NK-92 treated with Interleukin-12 subunit alpha and Interleukin-12 subunit beta, amount 100 ng/mL, for 24 hours (cell line): ENCODE measurements around the gene ASCC1.
A peak's percentile ranks its signal among the peaks of the same experiment; 100 is the strongest.
"Not testable (repeated sequence)": the region's sequence is repeated elsewhere in the genome, so short reads cannot be mapped to it uniquely, and the experiment has no call there.

Experiments
- DNase-seq: peaks from one replicate; lab custom pipeline; 2025; lab: John Stamatoyannopoulos, UW

The ASCC1 gene

DNA sequence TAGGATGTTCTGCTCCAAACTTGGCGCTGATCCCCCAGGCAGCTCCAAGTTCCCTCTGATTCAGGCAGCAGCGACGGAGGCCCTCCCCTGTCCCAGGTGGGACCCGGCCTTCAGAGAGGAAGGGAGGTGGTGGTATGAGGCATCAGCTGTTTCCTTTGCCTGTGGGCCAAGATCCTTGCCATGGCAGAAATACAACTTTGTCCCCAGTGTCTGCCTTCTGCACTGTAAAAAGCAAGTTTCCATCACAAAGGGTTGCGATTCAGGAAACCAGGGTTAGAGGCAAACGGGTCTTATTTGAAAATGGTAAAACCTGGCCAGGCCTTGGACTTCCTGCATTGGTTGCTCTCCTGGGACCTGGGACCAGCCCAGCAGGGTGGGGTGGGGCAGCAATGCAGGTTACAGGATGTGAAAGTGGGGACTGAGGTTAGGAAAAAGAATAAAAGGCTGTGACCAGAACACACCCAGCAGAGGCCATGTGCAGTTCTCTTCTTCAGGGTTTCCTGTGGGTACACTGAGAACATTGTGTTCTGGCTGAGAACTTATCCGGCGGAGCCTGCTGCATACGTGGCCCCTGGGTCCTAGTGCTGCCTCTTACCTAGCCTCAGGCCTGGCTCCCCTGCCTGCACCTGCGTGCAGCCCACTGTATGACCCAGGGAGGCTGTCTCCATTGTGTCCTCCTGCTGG, 32.5 kb upstream of the ASCC1 start:
- DNase-seq, result peak; percentile 87

DNA sequence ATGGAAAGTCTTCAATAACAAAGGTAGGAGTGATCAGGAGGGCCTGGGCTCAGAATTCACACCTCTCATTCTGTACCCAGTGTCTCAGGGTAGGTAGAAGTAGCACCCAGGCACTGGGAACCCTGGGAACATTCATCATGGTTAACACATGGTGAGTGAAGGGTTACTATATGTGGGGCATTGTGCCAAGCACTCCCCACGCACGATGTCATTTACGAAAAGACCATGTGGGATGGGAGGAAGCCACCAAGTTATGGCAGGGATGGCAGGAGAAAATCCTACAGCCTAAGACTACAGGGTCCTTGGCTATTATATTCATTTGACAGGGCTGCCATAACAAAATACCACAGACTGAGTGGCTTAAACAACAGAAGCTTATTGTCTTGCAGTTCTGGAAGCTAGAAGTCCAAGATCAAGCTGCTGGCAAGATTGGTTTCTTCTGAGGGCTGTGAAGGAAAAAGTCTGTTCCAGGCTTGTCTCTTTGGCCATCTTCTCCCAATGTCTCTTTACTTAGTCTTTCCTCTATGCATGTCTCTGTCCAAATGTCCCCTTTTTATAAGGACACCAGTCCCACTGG, 30.0 kb upstream of the ASCC1 start:
- no peak for DNase-seq

DNA sequence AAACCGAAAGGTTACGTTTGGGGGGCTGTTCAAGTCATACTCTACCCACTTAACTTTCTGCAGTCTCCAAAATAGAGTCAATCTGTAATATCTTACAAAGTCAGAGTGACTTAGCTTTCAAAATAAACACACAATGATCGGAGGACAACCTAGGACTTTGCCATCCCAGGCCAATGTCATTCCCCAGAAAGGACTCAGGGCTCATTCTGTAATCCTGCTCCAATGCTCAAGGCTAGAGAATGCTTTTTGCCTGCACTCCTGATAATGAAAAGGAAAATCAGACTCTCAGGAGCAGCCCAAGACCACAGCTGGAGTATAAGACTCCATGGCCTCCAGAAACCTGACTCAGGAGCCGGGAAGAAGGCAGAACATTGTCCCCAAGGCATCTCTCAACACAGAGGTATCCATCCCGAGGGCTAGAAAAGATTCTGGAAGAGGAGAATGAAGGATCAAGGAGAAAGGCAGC, 28.5 kb upstream of the ASCC1 start:
- DNase-seq, result no peak

DNA sequence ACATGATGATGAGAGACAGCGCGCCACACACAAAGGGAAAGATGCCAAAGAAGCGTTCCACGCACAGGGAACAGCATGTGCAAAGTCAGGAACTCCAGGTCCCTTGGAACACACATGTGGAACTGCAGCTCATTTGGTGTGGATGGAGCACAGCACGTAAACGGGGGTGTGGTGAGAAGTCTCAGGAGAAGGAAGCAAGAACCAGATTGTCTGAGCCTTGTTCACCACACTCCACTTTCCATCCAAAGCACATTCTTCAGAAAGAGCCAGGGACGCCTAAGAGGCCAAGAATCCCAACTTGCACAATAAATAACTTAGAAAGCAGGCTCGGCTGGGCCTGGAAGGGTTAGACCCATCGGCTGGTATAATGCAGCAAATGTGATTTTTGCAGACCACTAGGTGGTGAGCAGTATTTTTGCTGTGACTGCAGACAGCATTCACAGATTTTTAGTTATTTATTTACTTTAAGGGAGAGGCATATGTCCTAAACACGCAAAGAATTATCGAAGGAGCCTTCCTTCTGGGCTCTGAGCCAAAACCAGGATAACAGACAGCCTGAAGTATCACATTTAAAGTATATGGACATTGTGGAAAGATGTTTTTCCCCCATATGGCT, 27.9 kb upstream of the ASCC1 start:
- DNase-seq, result no peak

DNA sequence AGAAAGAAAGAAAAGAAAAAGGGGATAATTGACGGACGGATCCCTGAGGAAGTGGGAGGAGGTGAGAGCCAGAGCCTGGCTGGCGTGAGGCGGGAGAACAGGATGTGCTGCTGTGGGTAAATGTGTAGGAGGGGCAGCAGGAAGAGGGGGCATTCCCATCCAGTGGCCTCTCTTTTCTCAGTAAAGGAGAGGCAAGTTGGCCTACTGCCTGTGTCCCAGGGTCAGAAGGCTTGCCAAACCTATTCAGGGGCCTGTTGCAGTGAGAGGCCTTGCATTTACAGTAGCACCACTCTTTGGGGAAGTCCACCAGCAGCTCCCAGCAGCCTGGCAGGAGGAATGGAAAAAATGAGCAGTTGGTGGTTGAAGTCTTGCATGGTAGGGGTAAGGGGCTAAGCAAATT, 26.6 kb upstream of the ASCC1 start:
- DNase-seq, result no peak

DNA sequence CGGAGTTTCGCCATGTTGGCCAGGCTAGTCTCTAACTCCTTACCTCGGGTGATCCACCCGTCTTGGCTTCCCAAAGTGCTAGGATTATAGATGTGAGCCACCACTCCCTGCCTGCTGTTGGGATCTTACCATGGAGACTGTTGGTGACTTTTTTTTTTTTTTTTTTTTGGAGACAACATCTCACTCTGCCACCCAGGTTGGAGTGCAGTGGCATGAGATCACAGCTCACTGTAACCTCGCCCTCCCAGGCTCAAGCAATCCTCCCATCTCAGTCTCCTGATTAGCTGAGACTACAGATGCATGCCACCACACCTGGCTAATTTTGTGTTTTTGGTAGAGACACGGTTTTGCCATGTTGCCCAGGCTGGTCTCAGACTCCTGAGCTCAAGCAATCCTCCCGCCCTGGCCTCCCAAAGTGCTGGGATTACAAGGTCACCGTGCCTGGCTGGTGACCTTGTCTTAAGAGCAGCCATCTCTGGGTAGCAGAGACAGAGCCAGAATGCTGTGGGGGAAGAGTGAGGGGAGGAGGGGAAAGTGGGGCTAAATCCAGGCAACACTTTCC, 25.7 kb upstream of the ASCC1 start:
- no peak for DNase-seq

DNA sequence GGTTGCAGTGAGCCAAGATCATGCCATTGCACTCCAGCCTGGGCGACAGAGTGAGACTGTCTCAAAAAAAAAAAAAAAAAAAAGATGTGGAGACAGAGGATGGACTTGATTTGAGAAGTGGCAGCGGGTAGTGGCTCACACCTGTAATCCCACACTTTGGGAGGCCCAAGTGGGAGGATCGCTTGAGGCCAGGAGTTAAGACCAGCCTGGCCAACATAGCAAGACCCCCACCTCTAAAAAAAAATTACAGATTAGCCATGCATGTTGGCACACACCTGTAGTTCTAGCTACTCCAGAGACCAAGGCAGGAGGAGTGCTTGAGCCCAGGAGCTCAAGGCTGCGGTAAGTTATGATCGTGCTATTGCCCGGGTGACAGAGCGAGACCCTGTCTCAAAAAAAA, 24.3 kb upstream of the ASCC1 start:
- no peak for DNase-seq

DNA sequence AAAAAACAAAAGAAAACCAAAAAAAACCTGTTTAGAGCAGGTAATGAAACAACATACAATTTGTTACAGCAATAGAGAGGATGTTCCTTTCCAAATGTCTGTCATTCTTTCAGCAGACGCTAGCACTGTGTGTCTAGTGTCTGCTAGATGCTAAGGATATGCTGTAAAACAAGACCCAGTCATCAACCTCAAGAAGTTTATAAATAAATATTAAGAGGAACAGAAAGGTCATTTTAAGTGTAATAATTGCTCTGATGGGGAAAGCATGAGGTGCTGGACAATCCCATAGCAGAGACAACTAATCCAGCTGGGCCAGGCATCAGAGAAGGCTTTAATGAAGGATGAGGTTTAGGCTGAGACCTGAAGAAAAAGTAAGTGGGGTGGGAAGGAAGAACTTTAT, 23.3 kb upstream of the ASCC1 start:
- DNase-seq, result no peak

DNA sequence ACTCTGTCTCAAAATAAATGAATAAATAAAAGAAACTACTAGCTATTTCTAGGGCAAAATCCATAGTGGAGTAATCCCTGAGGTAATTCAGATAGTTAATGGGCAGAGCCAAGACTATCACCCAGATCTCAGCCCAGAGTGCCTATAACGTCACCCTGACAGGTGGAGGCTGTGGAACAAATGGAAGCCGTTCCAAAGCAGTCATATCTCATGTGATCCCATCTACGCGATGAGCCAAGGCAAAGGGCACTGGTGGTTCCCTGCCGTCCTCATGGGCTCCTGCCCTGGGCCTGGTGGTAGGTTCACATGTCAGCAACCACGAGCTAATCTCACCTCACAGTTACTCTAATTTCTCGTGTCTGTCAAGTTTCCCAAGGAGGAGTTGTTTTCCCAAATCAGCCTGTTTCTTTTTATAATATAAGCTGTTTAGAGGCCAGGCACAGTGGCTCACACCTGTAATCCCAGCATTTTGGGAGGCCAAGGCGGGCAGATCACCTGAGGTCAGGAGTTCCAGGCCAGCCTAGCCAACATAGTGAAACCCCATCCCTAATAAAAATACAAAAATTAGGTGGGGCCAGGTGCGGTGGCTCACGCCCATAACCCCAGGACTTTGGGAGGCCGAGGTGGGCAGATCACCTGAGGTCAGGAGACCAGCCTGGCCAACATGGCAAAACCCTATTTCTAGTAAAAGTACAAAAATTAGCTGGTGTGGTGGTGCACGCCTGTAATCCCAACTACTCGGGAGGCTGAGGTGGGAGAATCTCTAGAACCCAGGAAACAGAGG, 22.5 kb upstream of the ASCC1 start:
- no peak for DNase-seq

DNA sequence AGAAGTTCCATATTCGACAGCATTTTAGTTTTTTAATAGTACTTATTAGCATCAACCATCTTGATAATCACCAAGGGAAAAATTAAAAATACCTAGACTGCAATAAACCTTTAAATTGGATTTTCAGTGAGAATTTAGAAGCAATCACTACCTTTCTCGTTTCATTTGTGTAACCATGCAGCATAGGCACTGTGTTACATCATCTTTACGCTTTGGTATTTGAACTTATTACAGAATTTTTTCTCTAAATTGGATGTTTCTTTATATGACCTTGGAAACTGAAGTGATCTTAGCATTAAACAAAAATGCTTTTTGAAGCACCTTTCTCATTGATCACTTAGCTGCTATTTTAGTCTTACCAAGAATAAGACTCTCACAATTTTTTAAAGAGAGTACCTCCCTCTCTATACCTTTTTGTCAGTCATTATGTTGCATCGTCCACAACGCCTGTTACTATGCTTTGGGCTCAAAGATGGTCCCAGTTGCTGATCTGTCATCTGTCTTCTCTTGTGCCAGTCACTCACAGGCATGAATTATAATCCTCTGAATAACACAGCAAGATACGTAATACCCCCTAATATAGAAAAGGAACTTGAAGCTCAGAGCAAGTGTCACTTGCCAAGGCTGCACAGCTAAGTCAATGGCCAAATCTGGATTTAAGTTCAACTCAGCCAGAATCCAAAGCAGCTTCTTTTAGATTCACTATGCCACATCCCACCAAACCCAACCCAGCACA, 19.6 kb upstream of the ASCC1 start:
- no peak for DNase-seq

DNA sequence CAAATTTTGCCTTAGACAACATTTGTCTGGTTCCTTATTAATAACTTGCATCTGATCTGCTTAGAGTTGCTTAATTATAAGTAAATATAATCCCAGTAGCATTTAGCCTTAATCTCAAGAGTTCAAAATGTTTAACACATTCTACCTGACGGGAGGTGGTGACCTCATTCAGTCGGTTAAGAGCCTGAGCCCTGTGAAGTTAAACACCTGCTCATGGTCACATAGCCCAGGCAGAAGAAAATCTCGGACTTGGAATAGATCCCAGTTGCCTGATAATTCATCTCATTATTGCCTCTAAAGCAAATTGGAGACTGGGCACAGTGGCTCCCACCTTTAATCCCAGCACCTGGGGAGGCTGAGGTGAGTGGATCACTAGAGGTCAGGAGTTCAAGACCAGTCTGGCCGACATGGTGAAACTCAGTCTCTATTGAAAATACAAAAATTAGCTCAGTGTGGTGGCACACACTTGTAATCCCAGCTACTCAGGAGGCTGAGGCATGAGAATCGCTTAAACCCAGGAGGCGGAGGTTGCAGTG, 18.6 kb upstream of the ASCC1 start:
- no peak for DNase-seq

DNA sequence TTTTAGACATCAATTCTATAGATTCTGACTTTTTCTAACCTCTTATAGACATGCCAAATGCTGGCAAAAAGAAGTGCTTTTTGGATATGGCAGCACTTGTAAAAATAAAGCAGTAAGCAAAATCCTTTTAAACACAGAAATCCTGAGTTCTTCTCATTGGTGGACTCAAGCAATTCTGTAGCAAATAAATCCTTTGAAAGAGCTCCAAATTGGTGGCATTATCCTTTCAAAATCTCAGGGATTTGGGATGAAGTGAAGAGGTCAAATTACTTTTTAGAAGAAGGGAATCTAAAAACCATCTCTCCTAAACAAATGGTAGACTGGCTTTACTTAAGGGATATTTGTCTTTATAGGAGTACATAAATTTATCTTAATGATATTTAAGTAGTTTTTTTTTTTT, 17.5 kb upstream of the ASCC1 start:
- no peak for DNase-seq

DNA sequence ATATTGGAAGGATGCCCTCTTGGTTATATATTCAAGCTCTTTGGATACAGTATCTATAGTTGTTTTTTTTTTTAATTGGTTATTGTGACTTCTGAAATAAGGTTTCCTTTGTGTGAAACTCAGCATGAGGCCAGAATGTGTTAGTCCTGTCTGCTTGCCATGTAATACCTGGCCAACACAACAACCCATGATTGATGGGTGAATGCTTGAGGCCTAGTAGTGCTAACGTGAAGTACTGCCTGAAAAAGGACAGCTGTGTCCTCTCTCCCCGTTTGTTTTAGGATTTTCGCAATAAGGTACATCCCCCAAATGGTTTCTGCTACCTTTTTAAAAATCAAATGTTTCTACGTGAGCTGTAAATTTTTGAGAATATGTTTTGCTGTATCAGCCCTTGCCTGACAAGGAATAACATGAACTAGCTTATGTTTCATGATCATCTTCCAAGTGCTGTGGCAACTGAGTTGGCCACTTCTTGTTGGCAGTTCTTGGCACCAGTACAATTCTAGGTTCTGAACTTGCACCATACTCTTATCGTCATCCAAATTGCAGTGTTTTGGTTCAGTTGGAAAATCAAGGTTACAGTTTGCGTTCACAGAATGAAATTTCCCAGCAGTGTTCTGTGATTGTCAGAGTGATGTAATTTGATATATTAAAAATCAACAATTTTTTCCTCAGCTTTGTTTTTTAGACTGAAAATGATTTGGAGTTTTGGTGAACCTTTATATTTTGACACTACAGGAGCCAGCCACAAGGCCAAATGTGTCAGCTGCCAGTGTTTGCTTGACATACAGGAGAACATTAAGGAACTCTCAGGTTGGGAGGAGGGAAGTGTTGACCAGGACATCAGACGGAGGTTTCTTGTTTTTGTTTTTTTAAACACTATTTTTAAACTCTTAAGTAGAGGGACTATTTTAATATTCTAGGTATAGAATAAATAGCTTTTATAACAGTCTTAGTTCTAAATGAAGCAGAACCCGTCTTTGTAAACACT, 13.5 kb upstream of the ASCC1 start:
- DNase-seq, result no peak

DNA sequence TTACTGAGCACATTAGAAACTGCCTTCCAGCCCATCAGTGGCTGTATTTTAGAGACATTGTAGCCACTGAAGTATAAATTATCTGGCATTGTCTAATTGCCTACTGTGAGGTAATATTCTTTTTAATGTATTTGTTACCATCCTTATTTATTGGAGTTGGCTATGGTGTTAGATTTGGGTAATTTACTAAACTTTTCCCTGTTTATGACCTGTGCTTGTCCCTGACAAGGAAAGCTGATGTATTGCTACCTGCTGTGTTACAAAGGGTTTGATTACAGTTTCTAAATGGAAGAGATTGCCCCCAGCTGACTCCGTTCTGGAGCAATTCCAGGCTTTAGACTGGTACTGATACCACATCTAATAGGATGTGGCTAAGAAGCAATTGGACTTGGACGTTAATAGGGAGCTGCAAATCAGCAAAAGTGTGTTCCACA, 12.3 kb upstream of the ASCC1 start:
- DNase-seq, result no peak

DNA sequence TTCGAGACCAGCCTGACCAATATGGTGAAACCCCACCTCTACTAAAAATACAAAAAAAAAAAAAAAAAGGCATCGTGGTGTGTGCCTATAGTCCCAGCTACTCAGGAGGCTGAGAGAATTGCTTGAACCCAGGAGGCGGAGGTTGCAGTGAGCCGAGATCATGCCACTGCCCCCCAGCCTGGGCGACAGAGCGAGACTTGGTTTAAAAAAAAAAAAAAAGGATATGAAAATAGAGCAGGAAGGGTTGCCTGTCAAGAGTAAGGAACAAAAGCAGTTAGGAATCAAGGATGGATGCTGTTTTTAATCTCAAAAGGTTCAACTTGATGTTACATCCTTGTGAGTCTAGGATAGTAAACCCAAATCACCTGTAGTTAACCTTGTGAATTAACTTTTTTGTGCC, 11.8 kb upstream of the ASCC1 start:
- DNase-seq, result no peak

DNA sequence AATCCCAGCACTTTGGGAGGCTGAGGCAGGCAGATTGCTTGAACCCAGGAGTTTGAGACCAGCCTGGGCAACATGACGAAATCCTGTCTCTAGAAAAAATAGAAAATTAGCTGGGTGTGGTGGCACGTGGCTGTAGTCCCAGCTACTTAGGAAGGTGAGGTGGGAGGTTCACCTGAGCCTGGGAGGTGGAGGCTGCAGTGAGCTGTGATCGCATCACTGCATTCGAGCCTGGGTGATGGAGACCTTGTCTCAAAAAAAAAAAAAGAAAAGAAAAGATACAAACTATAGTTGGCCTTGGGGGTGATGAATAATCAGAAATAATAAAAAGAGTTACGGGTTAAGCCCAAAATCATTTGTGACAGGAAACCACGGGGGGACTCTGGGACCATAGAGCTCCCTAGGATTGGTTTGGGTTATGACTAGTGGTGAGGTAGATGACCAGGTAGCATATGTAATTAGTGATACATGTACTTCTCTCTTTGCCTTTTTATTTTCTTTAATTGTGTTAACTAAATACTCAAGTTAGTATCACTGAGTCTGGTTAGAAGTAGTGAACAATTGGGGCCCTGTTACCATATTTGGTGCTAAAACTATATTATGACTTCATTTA, 10.4 kb upstream of the ASCC1 start:
- no peak for DNase-seq

DNA sequence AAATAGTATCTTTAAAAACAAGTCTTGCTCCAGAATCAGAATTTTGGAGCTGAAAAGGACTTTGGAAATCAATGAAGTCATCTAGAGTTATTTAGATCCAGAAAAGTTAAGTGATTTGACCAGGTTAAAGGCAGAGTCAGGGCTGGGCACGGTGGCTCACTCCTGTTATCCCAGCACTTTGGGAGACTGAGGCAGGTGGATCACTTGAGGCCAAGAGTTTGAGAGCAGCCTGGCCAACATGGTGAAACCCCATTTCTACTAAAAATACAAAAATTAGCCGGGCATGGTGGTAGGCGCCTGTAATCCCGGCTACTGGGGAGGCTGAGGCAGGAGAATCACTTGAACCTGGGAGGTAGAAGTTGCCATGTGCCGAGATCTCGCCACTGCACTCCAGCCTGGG, 8.1 kb upstream of the ASCC1 start:
- not testable (repeated sequence) for DNase-seq

DNA sequence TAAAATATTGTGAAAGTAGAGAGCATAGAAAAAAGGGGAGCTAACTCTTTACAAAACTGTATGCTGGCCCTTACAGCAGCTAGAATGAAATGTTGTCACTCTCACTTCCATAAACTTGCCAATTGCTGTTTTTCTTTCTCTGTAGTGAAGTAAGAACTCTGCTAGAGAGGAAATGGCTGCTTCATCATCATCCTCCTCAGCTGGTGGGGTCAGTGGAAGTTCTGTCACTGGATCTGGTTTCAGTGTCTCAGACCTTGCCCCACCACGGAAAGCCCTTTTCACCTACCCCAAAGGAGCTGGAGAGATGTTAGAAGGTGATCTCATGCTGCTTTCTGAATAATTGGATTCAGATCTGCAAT, 7.6 kb upstream of the ASCC1 start:
- no peak for DNase-seq

DNA sequence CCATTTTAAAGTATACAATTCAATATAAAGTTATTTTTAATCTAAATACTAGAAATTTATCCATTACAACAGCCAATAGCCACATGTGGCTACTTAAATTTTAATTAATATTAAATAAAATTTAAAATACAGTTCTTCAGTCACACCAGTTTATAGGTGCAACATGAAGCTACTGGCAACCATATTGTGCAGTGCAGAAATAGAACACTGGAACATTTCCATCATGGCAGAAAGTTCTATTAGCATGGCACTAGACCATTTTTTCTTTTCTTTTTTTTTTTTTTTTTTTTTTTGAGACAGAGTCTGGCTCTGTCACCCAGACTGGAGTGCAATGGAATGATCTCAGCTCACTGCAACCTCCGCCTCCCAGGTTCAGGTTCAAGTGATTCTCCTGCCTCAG, 5.2 kb upstream of the ASCC1 start:
- no peak for DNase-seq

DNA sequence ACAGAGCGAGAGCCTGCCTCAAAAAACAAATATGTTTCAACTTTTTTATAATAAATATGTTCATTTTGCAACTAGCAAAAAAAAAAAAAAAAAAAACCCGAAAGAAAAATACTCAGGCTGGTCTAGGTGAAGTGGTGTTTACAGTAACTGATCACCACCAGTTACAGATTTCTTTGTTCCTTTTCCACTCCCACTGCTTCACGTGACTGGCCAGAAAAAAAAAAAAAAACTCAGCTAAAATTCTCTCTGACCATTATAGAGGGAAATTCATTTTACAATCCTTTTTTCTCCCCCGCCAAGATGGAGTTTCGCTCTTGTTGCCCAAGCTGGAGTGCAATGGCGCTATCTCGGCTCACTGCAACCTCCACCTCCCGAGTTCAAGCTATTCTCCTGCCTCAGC, 4.6 kb upstream of the ASCC1 start:
- no peak for DNase-seq
